Peyer's patch (tissue), 4 donors: ENCODE results near the gene GPR160. TPM values are rescaled to one million over a fixed set of nuclear protein-coding genes. Genes with fewer than 3 reads are reported as not detected.

Experiments used
- DNase-seq, 3 donors: peaks; one replicate each; pipeline ENCODE4 v3.0.0-alpha.2; 2017 to 2019
- H3K27ac ChIP-seq, 4 donors: fragments of 200-600 bp; sonication (generic); one replicate each; pipeline ENCODE4 v1.5.1; 2016 to 2019
- H3K27me3 ChIP-seq, 2 donors: fragments of 200-600 bp; sonication (generic); one replicate each; pipeline ENCODE4 v1.5.1; 2019
- H3K36me3 ChIP-seq, 3 donors: fragments of 200-600 bp; sonication (generic); one replicate each; pipeline ENCODE4 v1.5.1; 2016 to 2019
- H3K4me1 ChIP-seq, 4 donors: fragments of 200-600 bp; sonication (generic); one replicate each; pipeline ENCODE4 v1.5.1; 2016 to 2019
- H3K4me3 ChIP-seq, 4 donors: fragments of 200-600 bp; sonication (generic); 1 replicate in 3 of 4; 2 replicates in 1 of 4; pipeline ENCODE4 v1.5.1; 2016 to 2019; ENCODE audit warnings: mild to moderate bottlenecking in 1 of 4
- H3K9me3 ChIP-seq, 4 donors: fragments of 200-600 bp; sonication (generic); one replicate each; pipeline ENCODE4 v1.5.1; 2016 to 2019; ENCODE audit warnings: mild to moderate bottlenecking in 1 of 4
- CTCF ChIP-seq, 6 experiments: fragments of 450-650 bp in 4 of 6; fragments of 200-600 bp in 2 of 6; sonication (generic) in 1 of 6; IDR thresholded peaks; one replicate each; pipeline ENCODE4 v1.5.1; 2017 to 2019; ENCODE audit warnings: antibody characterized with exemption in 6 of 6, mild to moderate bottlenecking in 3 of 6, moderate library complexity in 1 of 6
- POLR2A ChIP-seq, 2 donors: fragments of 450-650 bp; IDR thresholded peaks; one replicate each; pipeline ENCODE4 v1.5.1; 2017; ENCODE audit warnings: antibody characterized with exemption in 2 of 2, mild to moderate bottlenecking in 2 of 2, moderate library complexity in 2 of 2
- total RNA-seq, 4 donors: library from RNA; depleted of rRNA; stranded (reverse); fragments of >200 nt; gene quantifications; one replicate each; pipeline ENCODE4 v1.1.0, GENCODE V29; 2016

GPR160 gene
- total RNA-seq, 4 donors from 2014 or later = 144 to 231 (median 203) TPM

GRCh38 chr3:170021083-170021482 is 16.7 kb upstream of the GPR160 start:
- Histone ChIP-seq H3K36me3 (no peaks in the 10 kb centered on the region), H3K27me3 (no peaks in the 10 kb centered on the region), H3K9me3 (no peaks in the 10 kb centered on the region), H3K4me3 (no peak overlapping the region), H3K27ac (no peak overlapping the region), H3K4me1 (peaks cover 0 to 5% (median 0%) of the 10 kb centered on the region in 4 donors)
- DNase-seq = no peak
- TF ChIP-seq CTCF (IDR thresholded peaks at IDR 0.05) = peak in 2 of 6 experiments; percentile 9 to 13
- no peak for TF ChIP-seq POLR2A (IDR thresholded peaks at IDR 0.05)

- DNase-seq = no peak
- Histone ChIP-seq H3K27ac (no peak overlapping the region), H3K27me3 (no peaks in the 10 kb centered on the region), H3K9me3 (no peaks in the 10 kb centered on the region), H3K36me3 (no peaks in the 10 kb centered on the region), H3K4me1 (peaks cover 0 to 5% (median 0%) of the 10 kb centered on the region in 4 donors), H3K4me3 (no peak overlapping the region)
- TF ChIP-seq CTCF (IDR thresholded peaks at IDR 0.05) = no peak
- no peak for TF ChIP-seq POLR2A (IDR thresholded peaks at IDR 0.05)
These were observed 15.5 kb upstream of the GPR160 start for GRCh38 chr3:170022336-170022735.

GRCh38 chr3:170023165-170023564 is 14.6 kb upstream of the GPR160 start:
- DNase-seq = no peak
- Histone ChIP-seq H3K27ac (peak overlapping the region in 2 of 4 donors; percentile 35 to 37), H3K9me3 (no peaks in the 10 kb centered on the region), H3K4me3 (no peak overlapping the region), H3K4me1 (peaks cover 0 to 5% (median 0%) of the 10 kb centered on the region in 4 donors), H3K36me3 (no peaks in the 10 kb centered on the region), H3K27me3 (no peaks in the 10 kb centered on the region)
- TF ChIP-seq CTCF (IDR thresholded peaks at IDR 0.05) = no peak
- TF ChIP-seq POLR2A (IDR thresholded peaks at IDR 0.05) = no peak

GRCh38 chr3:170024581-170024980 is 13.2 kb upstream of the GPR160 start:
- no peaks in the 10 kb centered on the region for H3K27me3 ChIP-seq
- peaks cover 0 to 5% (median 0%) of the 10 kb centered on the region in 4 donors for H3K4me1 ChIP-seq
- no peaks in the 10 kb centered on the region for H3K36me3 ChIP-seq
- H3K27ac ChIP-seq = no peak overlapping the region
- H3K9me3 ChIP-seq = no peaks in the 10 kb centered on the region
- DNase-seq = no peak
- TF ChIP-seq POLR2A (IDR thresholded peaks at IDR 0.05) (no peak), CTCF (IDR thresholded peaks at IDR 0.05) (no peak)
- H3K4me3 ChIP-seq = no peak overlapping the region

- TF ChIP-seq CTCF (IDR thresholded peaks at IDR 0.05) (no peak), POLR2A (IDR thresholded peaks at IDR 0.05) (no peak)
- H3K4me1 ChIP-seq = peaks cover 0 to 5% (median 0%) of the 10 kb centered on the region in 4 donors
- H3K27me3 ChIP-seq = no peaks in the 10 kb centered on the region
- no peaks in the 10 kb centered on the region for H3K9me3 ChIP-seq
- DNase-seq = no peak
- no peak overlapping the region for H3K27ac ChIP-seq
- H3K4me3 ChIP-seq = no peak overlapping the region
- no peaks in the 10 kb centered on the region for H3K36me3 ChIP-seq
These were observed 10.3 kb upstream of the GPR160 start for GRCh38 chr3:170027233-170028102.
